Liver (tissue), 3 donors: ENCODE measurements around the gene ZNF93.

ENCODE experiments used
- RXRA ChIP-seq, 2 donors: IDR thresholded peaks; 2 replicates each; pipeline ENCODE4 v1.6.1; 2017 to 2018; ENCODE audit warnings: antibody characterized with exemption in 2 of 2, mild to moderate bottlenecking in 1 of 2
- TF ChIP-seq, protein P1 (sequence below): fragments of 150-350 bp; IDR thresholded peaks from 2 replicates; pipeline ENCODE4 v1.5.1; 2017; ENCODE audit warnings: improper control_type of control experiment, low read depth, low read length; ENCODE audit not compliant: missing input control
- donor health status: healthy.
- donor health status: healthy.

DNA sequence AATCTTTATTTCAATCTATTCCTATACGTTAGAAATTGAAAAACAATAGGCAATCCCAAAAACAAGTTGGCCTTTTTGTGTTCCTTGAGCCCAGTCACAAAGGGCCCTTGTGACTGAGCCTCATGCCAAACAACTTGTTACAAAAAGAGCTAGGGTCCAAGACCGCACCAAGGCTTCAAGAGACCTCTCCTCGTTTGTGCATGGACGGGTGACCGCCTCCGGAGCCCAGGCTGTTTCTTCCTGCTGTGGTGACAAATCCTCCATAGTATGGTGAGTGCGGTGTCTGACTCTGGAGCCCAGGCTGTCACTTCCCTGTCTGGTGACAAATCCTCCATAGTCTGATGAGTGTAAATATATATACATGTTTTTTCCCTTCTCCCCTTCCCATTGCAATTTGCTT, 63.7 kb downstream of the ZNF93 start:
- TF ChIP-seq, protein P1, sequence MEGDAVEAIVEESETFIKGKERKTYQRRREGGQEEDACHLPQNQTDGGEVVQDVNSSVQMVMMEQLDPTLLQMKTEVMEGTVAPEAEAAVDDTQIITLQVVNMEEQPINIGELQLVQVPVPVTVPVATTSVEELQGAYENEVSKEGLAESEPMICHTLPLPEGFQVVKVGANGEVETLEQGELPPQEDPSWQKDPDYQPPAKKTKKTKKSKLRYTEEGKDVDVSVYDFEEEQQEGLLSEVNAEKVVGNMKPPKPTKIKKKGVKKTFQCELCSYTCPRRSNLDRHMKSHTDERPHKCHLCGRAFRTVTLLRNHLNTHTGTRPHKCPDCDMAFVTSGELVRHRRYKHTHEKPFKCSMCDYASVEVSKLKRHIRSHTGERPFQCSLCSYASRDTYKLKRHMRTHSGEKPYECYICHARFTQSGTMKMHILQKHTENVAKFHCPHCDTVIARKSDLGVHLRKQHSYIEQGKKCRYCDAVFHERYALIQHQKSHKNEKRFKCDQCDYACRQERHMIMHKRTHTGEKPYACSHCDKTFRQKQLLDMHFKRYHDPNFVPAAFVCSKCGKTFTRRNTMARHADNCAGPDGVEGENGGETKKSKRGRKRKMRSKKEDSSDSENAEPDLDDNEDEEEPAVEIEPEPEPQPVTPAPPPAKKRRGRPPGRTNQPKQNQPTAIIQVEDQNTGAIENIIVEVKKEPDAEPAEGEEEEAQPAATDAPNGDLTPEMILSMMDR: no peak
- no peak for TF ChIP-seq RXRA (IDR thresholded peaks at IDR 0.05)
